ENCODE data around the gene RGMA.

The RGMA gene

GRCh38 chr15:93093765-93094164 is 4.8 kb upstream of the RGMA start:
- DNase-seq (ENCODE audit: low read depth) = no peak

GRCh38 chr15:93091465-93091864 is 2.5 kb upstream of the RGMA start:
- DNase-seq (ENCODE audit: low read depth) = no peak

GRCh38 chr15:93089727-93090305 is 805 bp upstream of the RGMA start:
- no peak for DNase-seq (ENCODE audit: low read depth)

GRCh38 chr15:93088200-93088980 is 621 bp downstream of the RGMA start:
- no peak for DNase-seq (ENCODE audit: low read depth)

- peak; percentile 47 for DNase-seq (ENCODE audit: low read depth)
These were observed 1.2 kb downstream of the RGMA start for GRCh38 chr15:93087825-93088199.

- no peak for DNase-seq (ENCODE audit: low read depth)
These were observed 2.2 kb downstream of the RGMA start for GRCh38 chr15:93086791-93087190.

- no peak for DNase-seq (ENCODE audit: low read depth)
These were observed 3.3 kb downstream of the RGMA start for GRCh38 chr15:93085692-93086091.

GRCh38 chr15:93082861-93083260 is 6.2 kb downstream of the RGMA start:
- no peak for DNase-seq (ENCODE audit: low read depth)

GRCh38 chr15:93081399-93081798 is 7.6 kb downstream of the RGMA start:
- DNase-seq (ENCODE audit: low read depth) = no peak

GRCh38 chr15:93080451-93080850 is 8.6 kb downstream of the RGMA start:
- no peak for DNase-seq (ENCODE audit: low read depth)

GRCh38 chr15:93076875-93077274 is 12.1 kb downstream of the RGMA start:
- DNase-seq (ENCODE audit: low read depth) = no peak

GRCh38 chr15:93076217-93076616 is 12.8 kb downstream of the RGMA start:
- DNase-seq (ENCODE audit: low read depth) = no peak

- no peak for DNase-seq (ENCODE audit: low read depth)
These were observed 14.4 kb downstream of the RGMA start for GRCh38 chr15:93074599-93074998.

GRCh38 chr15:93073465-93073952 is 15.5 kb downstream of the RGMA start:
- no peak for DNase-seq (ENCODE audit: low read depth)

- no peak for DNase-seq (ENCODE audit: low read depth)
These were observed 16.3 kb downstream of the RGMA start for GRCh38 chr15:93072411-93073394.

- DNase-seq (ENCODE audit: low read depth) = no peak
These were observed 17.0 kb downstream of the RGMA start for GRCh38 chr15:93072011-93072410.

GRCh38 chr15:93071469-93071936 is 17.5 kb downstream of the RGMA start:
- no peak for DNase-seq (ENCODE audit: low read depth)

- DNase-seq (ENCODE audit: low read depth) = no peak
These were observed 18.3 kb downstream of the RGMA start for GRCh38 chr15:93070551-93071296.

- no peak for DNase-seq (ENCODE audit: low read depth)
These were observed 18.9 kb downstream of the RGMA start for GRCh38 chr15:93070132-93070531.

GRCh38 chr15:93068581-93069199 is 20.3 kb downstream of the RGMA start:
- DNase-seq (ENCODE audit: low read depth) = no peak

GRCh38 chr15:93067649-93068085 is 21.3 kb downstream of the RGMA start:
- DNase-seq (ENCODE audit: low read depth) = no peak

Measured in T follicular helper cell (primary cell).